Thymus (tissue), 11 donors: ENCODE results near the gene PAFAH1B1. TPM values are rescaled to one million over a fixed set of nuclear protein-coding genes. Genes with fewer than 3 reads are reported as not detected.
"Not testable (repeated sequence)": the region's sequence is repeated elsewhere in the genome, so short reads cannot be mapped to it uniquely, and the experiment has no call there.

Source experiments
- DNase-seq, 9 donors: peaks; one replicate each; pipeline ENCODE4 v3.0.0-alpha.2; 2013; ENCODE audit warnings: low spot score in 9 of 9, low read depth in 6 of 9, missing footprints in 1 of 9
- H3K27ac ChIP-seq, 2 donors: one replicate each; pipeline ENCODE4 v1.5.1; 2013; ENCODE audit warnings: control low read depth in 1 of 2, low read depth in 1 of 2, low read length in 1 of 2, mild to moderate bottlenecking in 1 of 2, moderate library complexity in 1 of 2
- H3K27me3 ChIP-seq, 2 donors: one replicate each; pipeline ENCODE4 v1.5.1; 2013; ENCODE audit warnings: low read length in 1 of 2; ENCODE audit not compliant: control insufficient read depth in 2 of 2, insufficient read depth in 1 of 2
- H3K36me3 ChIP-seq, 2 donors: one replicate each; pipeline ENCODE4 v1.5.1; 2013; ENCODE audit warnings: low read length in 1 of 2, mild to moderate bottlenecking in 1 of 2, moderate library complexity in 1 of 2; ENCODE audit not compliant: control insufficient read depth in 2 of 2, insufficient read depth in 2 of 2
- H3K4me1 ChIP-seq, 2 donors: one replicate each; pipeline ENCODE4 v1.5.1; 2013; ENCODE audit warnings: low read length in 2 of 2; ENCODE audit not compliant: control insufficient read depth in 2 of 2, insufficient read depth in 2 of 2
- H3K4me3 ChIP-seq, 2 donors: one replicate each; pipeline ENCODE4 v1.5.1; 2013; ENCODE audit warnings: low read length in 2 of 2, control low read depth in 1 of 2, mild to moderate bottlenecking in 1 of 2
- H3K9me3 ChIP-seq, 2 donors: one replicate each; pipeline ENCODE4 v1.5.1; 2013; ENCODE audit warnings: low read length in 1 of 2, mild to moderate bottlenecking in 1 of 2; ENCODE audit not compliant: control insufficient read depth in 2 of 2, insufficient read depth in 1 of 2
- WGBS: extraction: QIAGEN DNeasy Blood & Tissue Kit; methylation state at CpG from one replicate; pipeline ENCODE4 v1.1.7; 2013; 5-methylcytosine and 5-hydroxymethylcytosine counted together
- polyA plus RNA-seq: library from polyadenylated mRNA; stranded (reverse); fragments of 200-250 nt; gene quantifications from one replicate; pipeline ENCODE4 v1.2.3, GENCODE V29; 2013
- total RNA-seq: library from RNA; stranded (reverse); fragments of 120-200 nt; gene quantifications from one replicate; pipeline ENCODE4 v1.2.4, GENCODE V29; 2013
- donor health status: healthy.

Gene PAFAH1B1
- total and polyA plus RNA-seq, 2 donors, result 52.1 to 52.2 TPM

DNA sequence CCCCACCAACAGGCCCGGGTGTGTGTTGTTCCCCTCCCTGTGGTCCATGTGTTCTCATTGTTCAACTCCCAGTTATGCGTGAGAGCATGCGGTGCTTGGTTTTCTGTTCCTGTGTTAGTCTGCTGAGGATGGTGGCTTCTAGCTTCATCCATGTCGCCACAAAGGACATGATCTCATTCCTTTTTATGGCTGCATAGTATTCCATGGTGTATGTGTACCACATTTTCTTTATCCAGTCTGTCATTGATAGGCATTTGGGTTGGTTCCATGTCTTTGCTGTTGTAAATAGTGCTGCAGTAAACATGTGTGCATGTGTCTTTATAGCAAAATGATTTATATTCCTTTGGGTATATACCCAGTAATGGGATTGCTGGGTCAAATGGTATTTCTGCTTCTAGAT, 67.0 kb downstream of the PAFAH1B1 start:
- H3K4me3 ChIP-seq, H3K9me3 ChIP-seq, H3K27ac ChIP-seq, H3K4me1 ChIP-seq, DNase-seq, H3K27me3 ChIP-seq: not testable (repeated sequence)
- 98% methylated on average over 4 of the region's 4 CpGs for WGBS
- peaks cover 10 to 11% of the 10 kb centered on the region in 2 donors for H3K36me3 ChIP-seq

DNA sequence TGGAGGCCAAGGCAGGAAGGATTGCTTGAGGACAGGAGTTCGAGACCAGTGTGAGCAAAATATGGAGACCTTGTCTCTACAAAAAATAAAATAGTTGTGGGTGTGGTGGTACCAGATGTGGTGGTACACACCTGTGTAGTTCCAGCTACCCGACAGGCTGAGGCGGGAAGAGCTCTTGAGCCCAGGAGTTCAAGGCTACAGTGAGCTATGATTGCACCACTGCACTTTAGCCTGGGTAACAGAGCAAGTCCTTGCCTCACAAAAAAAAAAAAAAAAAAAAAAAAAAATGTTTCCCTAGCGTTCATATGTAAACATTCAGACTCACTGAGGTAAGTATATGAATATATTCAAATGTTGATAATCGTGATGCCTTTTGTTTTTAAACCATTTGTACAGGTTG, 78.6 kb downstream of the PAFAH1B1 start:
- no peak for DNase-seq
- no peaks in the 10 kb centered on the region for H3K9me3 ChIP-seq
- peaks cover 43 to 76% of the 10 kb centered on the region in 2 donors for H3K36me3 ChIP-seq
- H3K4me1 ChIP-seq, result no peaks in the 10 kb centered on the region
- H3K4me3 ChIP-seq, result no peak overlapping the region
- no peaks in the 10 kb centered on the region for H3K27me3 ChIP-seq
- WGBS, result 98% methylated on average over 5 of the region's 5 CpGs
- no peak overlapping the region for H3K27ac ChIP-seq

- not testable (repeated sequence) for H3K27me3 ChIP-seq, H3K27ac ChIP-seq, H3K9me3 ChIP-seq, H3K4me3 ChIP-seq, DNase-seq, H3K4me1 ChIP-seq
- peaks cover 44 to 76% of the 10 kb centered on the region in 2 donors for H3K36me3 ChIP-seq
- WGBS, result 100% methylated on average over 1 of the region's 1 CpG
Measured at GRCh38 chr17:2679247-2679646, 85.8 kb downstream of the PAFAH1B1 start.

DNA sequence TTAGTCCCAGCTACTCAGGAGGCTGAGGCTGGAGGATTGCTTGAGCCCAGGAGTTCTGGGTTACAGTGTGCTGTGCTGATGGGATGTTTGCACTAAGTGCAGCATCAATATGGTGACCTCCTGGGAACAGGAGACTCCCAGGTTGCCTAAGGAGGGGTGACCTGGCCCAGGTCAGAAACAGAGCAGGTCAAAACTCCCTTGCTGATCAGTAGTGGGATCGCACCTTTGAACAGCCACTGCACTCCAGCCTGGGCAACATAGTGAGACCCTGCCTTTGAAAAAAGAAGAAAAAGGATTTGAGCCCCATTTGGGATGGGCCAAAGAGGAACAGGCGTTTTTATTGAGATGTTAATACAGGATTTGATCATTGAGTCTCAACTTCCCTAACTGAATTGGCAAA, 87.5 kb downstream of the PAFAH1B1 start:
- Histone ChIP-seq H3K4me1 (no peaks in the 10 kb centered on the region), H3K27ac (no peak overlapping the region), H3K4me3 (no peak overlapping the region), H3K36me3 (peaks cover 43 to 74% of the 10 kb centered on the region in 2 donors), H3K27me3 (no peaks in the 10 kb centered on the region), H3K9me3 (no peaks in the 10 kb centered on the region)
- WGBS, result 98% methylated on average over 2 of the region's 2 CpGs
- DNase-seq, result no peak

DNA sequence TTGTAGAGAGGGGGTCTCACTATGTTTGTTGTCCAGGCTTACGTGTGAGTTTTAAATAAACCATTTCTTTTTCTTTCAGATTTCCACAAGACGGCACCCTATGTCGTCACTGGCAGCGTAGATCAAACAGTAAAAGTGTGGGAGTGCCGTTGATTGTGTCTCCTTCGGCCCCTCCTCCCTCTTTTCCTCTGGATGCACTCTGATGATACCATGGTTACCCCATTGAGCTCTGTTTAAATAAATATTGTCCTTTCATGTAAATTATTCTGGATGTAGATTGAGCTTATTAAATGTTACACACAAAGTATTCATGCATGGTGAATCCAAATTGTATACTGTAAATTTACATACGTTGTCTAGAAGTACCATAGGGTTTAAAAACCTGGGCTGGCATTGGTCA, 88.2 kb downstream of the PAFAH1B1 start:
- H3K27me3 ChIP-seq, result no peaks in the 10 kb centered on the region
- H3K4me1 ChIP-seq, result no peaks in the 10 kb centered on the region
- H3K4me3 ChIP-seq, result no peak overlapping the region
- H3K9me3 ChIP-seq, result no peaks in the 10 kb centered on the region
- peaks cover 40 to 69% of the 10 kb centered on the region in 2 donors for H3K36me3 ChIP-seq
- DNase-seq, result no peak
- 97% methylated on average over 7 of the region's 7 CpGs for WGBS
- no peak overlapping the region for H3K27ac ChIP-seq

- Histone ChIP-seq H3K36me3 (peaks cover 40 to 66% of the 10 kb centered on the region in 2 donors), H3K27me3 (no peaks in the 10 kb centered on the region), H3K9me3 (no peaks in the 10 kb centered on the region), H3K4me1 (no peaks in the 10 kb centered on the region), H3K4me3 (no peak overlapping the region), H3K27ac (no peak overlapping the region)
- DNase-seq, result no peak
- WGBS, result 96% methylated on average over 3 of the region's 3 CpGs
Measured at GRCh38 chr17:2682176-2682938, 88.9 kb downstream of the PAFAH1B1 start.

- DNase-seq, result no peak
- Histone ChIP-seq H3K27me3 (no peaks in the 10 kb centered on the region), H3K27ac (no peak overlapping the region), H3K4me3 (no peak overlapping the region), H3K36me3 (peaks cover 36 to 60% of the 10 kb centered on the region in 2 donors), H3K4me1 (peaks cover 0 to 2% of the 10 kb centered on the region in 2 donors), H3K9me3 (no peaks in the 10 kb centered on the region)
- 96% methylated on average over 8 of the region's 8 CpGs for WGBS
Measured at GRCh38 chr17:2683912-2684311, 90.5 kb downstream of the PAFAH1B1 start.

DNA sequence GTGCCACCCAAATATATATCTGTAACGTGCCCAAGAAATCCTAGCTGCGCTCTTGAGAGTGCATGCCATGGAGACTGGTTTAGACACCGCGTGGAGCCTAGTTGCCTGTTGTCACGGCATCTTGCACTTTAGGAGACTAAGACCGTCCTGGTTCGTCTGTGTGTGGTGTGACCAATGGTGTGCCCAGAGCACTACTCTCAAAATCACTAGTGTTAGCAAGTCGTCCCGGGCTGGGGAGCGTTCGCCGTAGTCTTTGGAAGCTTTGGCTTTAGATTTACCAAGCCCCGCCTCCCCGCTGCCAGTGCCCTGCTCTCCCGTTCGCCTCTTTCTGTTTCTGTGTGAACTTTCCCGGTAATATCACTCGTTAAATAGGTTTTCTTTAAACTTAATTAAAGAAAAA, 91.1 kb downstream of the PAFAH1B1 start:
- Histone ChIP-seq H3K4me3 (no peak overlapping the region), H3K36me3 (peaks cover 34 to 57% of the 10 kb centered on the region in 2 donors), H3K27me3 (no peaks in the 10 kb centered on the region), H3K4me1 (peaks cover 0 to 6% of the 10 kb centered on the region in 2 donors), H3K9me3 (no peaks in the 10 kb centered on the region), H3K27ac (no peak overlapping the region)
- DNase-seq, result no peak
- WGBS, result 98% methylated on average over 18 of the region's 18 CpGs

GRCh38 chr17:2685696-2686095, 92.2 kb downstream of the PAFAH1B1 start:
- H3K36me3 ChIP-seq, result peaks cover 31 to 52% of the 10 kb centered on the region in 2 donors
- 97% methylated on average over 15 of the region's 15 CpGs for WGBS
- peaks cover 0 to 8% of the 10 kb centered on the region in 2 donors for H3K4me1 ChIP-seq
- H3K4me3 ChIP-seq, result no peak overlapping the region
- no peaks in the 10 kb centered on the region for H3K27me3 ChIP-seq
- no peak for DNase-seq
- H3K27ac ChIP-seq, result no peak overlapping the region
- H3K9me3 ChIP-seq, result no peaks in the 10 kb centered on the region
